GM12878 (cell line): Measurements from ENCODE around the gene MEDAG. TPM values are rescaled to one million over a fixed set of nuclear protein-coding genes. Genes with fewer than 3 reads are reported as not detected.

Experiments
- ATAC-seq: fragments of 200-7000 bp; cut with Tn5 transposase; 3 replicates; pipeline ENCODE4 v1.9.1; 2020; ENCODE audit warnings: mild to moderate bottlenecking, moderate library complexity
- BruUV-seq: library from RNA; stranded (reverse); fragments of 400-500 nt; replicated peaks from 2 replicates; lab custom pipeline; 2021; lab: Mats Ljungman, UMichigan
- CTCF ChIA-PET: fragments of 300-600 bp; sonication (Branson Sonifier 250); formaldehyde crosslinking; extraction: SDS; loops from one replicate; lab custom pipeline; 2021; ENCODE audit warnings: inconsistent platforms; lab: Yijun Ruan, JAX
- POLR2A ChIA-PET: fragments of 350-600 bp; formaldehyde crosslinking; extraction: SDS; loops from one replicate; lab custom pipeline; 2021; ENCODE audit warnings: inconsistent platforms; lab: Charles Lee
- RAD21 ChIA-PET: fragments of 300-600 bp; sonication (Branson Sonifier 250); formaldehyde crosslinking; loops from one replicate; lab custom pipeline; 2023; ENCODE audit warnings: antibody characterized with exemption; ENCODE audit not compliant: unreplicated experiment; lab: Charles Lee
- SMC1A ChIA-PET: fragments of 300-600 bp; sonication (Branson Sonifier 250); formaldehyde crosslinking; loops from one replicate; lab custom pipeline; 2023; ENCODE audit not compliant: unreplicated experiment, uncharacterized antibody; lab: Charles Lee
- DNase-seq: peaks from one replicate; pipeline ENCODE4 v3.0.0-alpha.2; 2011; ENCODE audit warnings: low read depth, low spot score
- FAIRE-seq: peaks from 3 replicates; lab custom pipeline; 2011; peaks lifted over from hg19 to GRCh38; lab: Jason Lieb, UNC
- H2AFZ ChIP-seq: 2 replicates; pipeline ENCODE4 v1.6.0; 2011; ENCODE audit warnings: low read depth, low read length, control low read depth; ENCODE audit not compliant: control insufficient read depth
- H3K27ac ChIP-seq: 2 replicates; pipeline ENCODE4 v1.5.1; 2011; ENCODE audit warnings: control low read depth; ENCODE audit not compliant: control insufficient read depth, insufficient read depth
- H3K27me3 ChIP-seq, 2 experiments: replicated peaks in 1 of 2; 2 replicates each; pipeline versions ENCODE4 v1.6.0 to v1.6.1; 2011; ENCODE audit warnings: low read length in 1 of 2; ENCODE audit not compliant: control insufficient read depth in 2 of 2, insufficient read depth in 2 of 2
- H3K36me3 ChIP-seq, 2 experiments: 2 replicates each; pipeline ENCODE4 v1.5.1; 2011; ENCODE audit warnings: low read length in 1 of 2; ENCODE audit not compliant: control insufficient read depth in 2 of 2, insufficient read depth in 2 of 2
- H3K4me1 ChIP-seq: 2 replicates; pipeline ENCODE4 v1.6.1; 2011; ENCODE audit warnings: mild to moderate bottlenecking, low read length, moderate library complexity, mixed read lengths; ENCODE audit not compliant: control insufficient read depth, insufficient read depth
- H3K4me2 ChIP-seq: 2 replicates; pipeline ENCODE4 v1.6.0; 2011; ENCODE audit warnings: control low read depth; ENCODE audit not compliant: control insufficient read depth, insufficient read depth
- H3K4me3 ChIP-seq: fragments of 200-600 bp; sonication (generic); 2 replicates; pipeline ENCODE4 v1.5.1; 2016
- H3K79me2 ChIP-seq: 2 replicates; pipeline ENCODE4 v1.6.0; 2011; ENCODE audit warnings: low read length; ENCODE audit not compliant: control insufficient read depth, insufficient read depth
- H3K9ac ChIP-seq: 2 replicates; pipeline ENCODE4 v1.8.0; 2011; ENCODE audit warnings: low read length, control low read depth, mixed read lengths; ENCODE audit not compliant: control insufficient read depth, insufficient read depth
- H3K9me3 ChIP-seq: replicated peaks from 3 replicates; pipeline ENCODE4 v1.5.1; 2011; ENCODE audit warnings: mild to moderate bottlenecking, low read length; ENCODE audit not compliant: control insufficient read depth, insufficient read depth
- H4K20me1 ChIP-seq: 2 replicates; pipeline ENCODE4 v1.6.0; 2011; ENCODE audit not compliant: control insufficient read depth, insufficient read depth
- HDAC2 ChIP-seq: fragments of 200-600 bp; sonication (generic); IDR thresholded peaks from 2 replicates; pipeline ENCODE4 v1.6.1; 2017
- KDM1A ChIP-seq: fragments of 200-600 bp; sonication (generic); IDR thresholded peaks from 2 replicates; pipeline ENCODE4 v1.6.1; 2016; ENCODE audit warnings: borderline replicate concordance
- MYB ChIP-seq: fragments of 150-350 bp; IDR thresholded peaks from 2 replicates; pipeline ENCODE4 v1.6.1; 2014; ENCODE audit warnings: mild to moderate bottlenecking, low read depth, low read length, borderline replicate concordance
- NR2F1 ChIP-seq: fragments of 450-650 bp; conservative IDR thresholded peaks from 2 replicates; pipeline ENCODE4 v1.6.1; 2017; ENCODE audit warnings: mild to moderate bottlenecking
- POLR2AphosphoS2 ChIP-seq: IDR thresholded peaks from 2 replicates; pipeline ENCODE4 v1.6.1; 2011; ENCODE audit warnings: low read depth, mild to moderate bottlenecking, low read length, improper control_type of control experiment, moderate library complexity
- SPI1 ChIP-seq: IDR thresholded peaks from 2 replicates; pipeline ENCODE4 v1.6.1; 2011; ENCODE audit warnings: low read depth, mild to moderate bottlenecking, low read length, moderate library complexity, borderline replicate concordance; ENCODE audit not compliant: insufficient read depth
- SREBF2 ChIP-seq: IDR thresholded peaks from 2 replicates; pipeline ENCODE4 v1.6.1; 2012; ENCODE audit warnings: mild to moderate bottlenecking, low read length
- ZNF207 ChIP-seq: fragments of 450-650 bp; IDR thresholded peaks from 2 replicates; pipeline ENCODE4 v1.6.1; 2014; ENCODE audit warnings: antibody characterized with exemption, mild to moderate bottlenecking, borderline replicate concordance
- ZNF217 ChIP-seq: fragments of 450-650 bp; IDR thresholded peaks from 2 replicates; pipeline ENCODE4 v1.6.1; 2017; ENCODE audit warnings: antibody characterized with exemption, mild to moderate bottlenecking
- ZZZ3 ChIP-seq: IDR thresholded peaks from 2 replicates; pipeline ENCODE4 v1.6.1; 2011; ENCODE audit warnings: low read depth; ENCODE audit not compliant: control insufficient read depth, insufficient read length
- WGBS: methylation state at CpG from one replicate; pipeline ENCODE4 v1.1.6; 2016; ENCODE audit warnings: low lambda C conversion rate; ENCODE audit not compliant: insufficient replicate concordance, insufficient coverage; ENCODE audit errors: missing lambda C conversion rate; 5-methylcytosine and 5-hydroxymethylcytosine counted together
- in situ Hi-C: fragments of 300-500 bp; cut with MboI; formaldehyde crosslinking; loops from 9 replicates; pipeline ENCODE4 v1.14.3; 2018; ENCODE audit warnings: mixed read lengths
- intact Hi-C: fragments of 100-400 bp; cut with micrococcal nuclease; formaldehyde crosslinking; loops from one replicate; pipeline ENCODE4 v1.14.2; 2022; ENCODE audit not compliant: unreplicated experiment
- polyA plus RNA-seq, 11 experiments: library from polyadenylated mRNA; depleted of rRNA in 4 of 11; unstranded in 6 of 11; stranded (reverse) in 5 of 11; fragments of >200 nt; fragmentation: Nextera tagmentation in 4 of 11; fragmentation: Illumina TruSeq in 1 of 11; extraction: Ambion mirVana in 4 of 11; extraction: Trizol in 1 of 11; gene quantifications; 1 replicate in 1 of 11; 2 replicates in 10 of 11; pipeline versions ENCODE4 v1.2.1 to v1.2.3, GENCODE V29; 2011 to 2016; ENCODE audit warnings: inconsistent platforms in 2 of 11, missing spikeins in 2 of 11, low read depth in 1 of 11
- total RNA-seq, 4 experiments: library from RNA; depleted of rRNA in 3 of 4; stranded (reverse); fragments of >200 nt in 3 of 4; fragmentation: Illumina TruSeq in 1 of 4; extraction: Trizol in 1 of 4; gene quantifications; 2 replicates each; pipeline versions ENCODE4 v1.2.1 to v1.2.3, GENCODE V29; 2013 to 2021
- TF ChIP-seq, protein P1 (sequence below): fragments of 450-650 bp; IDR thresholded peaks from 2 replicates; pipeline ENCODE4 v1.6.1; 2017; ENCODE audit warnings: mild to moderate bottlenecking, moderate library complexity

MEDAG gene
- total and polyA plus RNA-seq, 10 of the 15 experiments (the other 5 are each of a cell fraction or from before 2014, with no cell fraction given): 0.03 TPM; not detected in 9

DNA sequence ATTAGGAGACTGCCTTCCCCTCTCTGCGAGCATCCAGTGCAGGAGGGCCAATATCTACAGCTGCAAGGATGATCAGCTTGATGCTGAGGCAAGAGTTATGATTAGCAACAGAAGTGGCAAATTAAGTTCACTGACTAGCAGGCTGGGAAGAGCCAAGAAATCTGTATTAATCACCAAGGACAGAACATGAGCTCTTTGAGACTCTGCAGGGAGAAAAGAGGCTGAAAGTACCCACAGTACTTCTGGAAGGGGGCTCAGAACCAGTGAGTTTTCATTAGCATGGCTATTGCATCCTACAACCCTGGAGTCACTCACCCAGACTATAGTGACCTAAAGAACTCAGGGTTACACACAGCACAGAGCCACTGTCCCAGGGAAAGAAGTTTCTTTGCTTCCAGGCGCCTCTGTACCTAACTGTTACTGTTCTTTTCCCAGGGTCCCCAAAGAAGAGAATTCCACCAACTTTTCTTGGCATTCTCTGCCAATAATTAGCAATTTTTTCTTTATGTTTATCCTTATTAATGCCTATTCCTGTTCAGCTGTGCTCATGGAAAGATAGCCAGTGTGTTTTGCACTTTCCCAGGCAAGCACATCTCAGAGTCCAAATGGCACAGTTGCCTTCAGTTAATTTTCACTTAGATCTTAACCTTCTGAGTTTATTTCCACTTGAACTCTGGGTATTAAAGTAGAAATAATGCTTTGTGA, 25.8 kb upstream of the MEDAG start:
- BruUV-seq: no TSS peak
- H2AFZ ChIP-seq: no peak overlapping the region
- CTCF ChIA-PET: interaction anchor here (1.5 to 4.8 kb wide), 2 partner anchors 12 to 15 kb away, joined by 5 to 23 read pairs; no protein-coding TSS in a partner anchor

More for the DNA sequence above, 25.8 kb upstream of the MEDAG start:
- Histone ChIP-seq H3K4me2 (no peak overlapping the region), H3K4me1 (no peaks in the 10 kb centered on the region), H3K79me2 (no peaks in the 10 kb centered on the region), H3K4me3 (no peak overlapping the region), H4K20me1 (no peaks in the 10 kb centered on the region; the same call in 1 of the 2 replicates), H3K9ac (no peak overlapping the region), H3K9me3 (no peaks in the 10 kb centered on the region; the same call in 2 of the 3 replicates), H3K27me3 (peaks cover 1 to 11% of the 10 kb centered on the region in 2 experiments), H3K27ac (no peak overlapping the region), H3K36me3 (no peaks in the 10 kb centered on the region)
- ChIA-PET RAD21 (no interaction called here), POLR2A (no interaction called here), SMC1A (no interaction called here)
- ATAC-seq (no peak), DNase-seq (no peak), FAIRE-seq (no peak)
- TF ChIP-seq, protein P1, sequence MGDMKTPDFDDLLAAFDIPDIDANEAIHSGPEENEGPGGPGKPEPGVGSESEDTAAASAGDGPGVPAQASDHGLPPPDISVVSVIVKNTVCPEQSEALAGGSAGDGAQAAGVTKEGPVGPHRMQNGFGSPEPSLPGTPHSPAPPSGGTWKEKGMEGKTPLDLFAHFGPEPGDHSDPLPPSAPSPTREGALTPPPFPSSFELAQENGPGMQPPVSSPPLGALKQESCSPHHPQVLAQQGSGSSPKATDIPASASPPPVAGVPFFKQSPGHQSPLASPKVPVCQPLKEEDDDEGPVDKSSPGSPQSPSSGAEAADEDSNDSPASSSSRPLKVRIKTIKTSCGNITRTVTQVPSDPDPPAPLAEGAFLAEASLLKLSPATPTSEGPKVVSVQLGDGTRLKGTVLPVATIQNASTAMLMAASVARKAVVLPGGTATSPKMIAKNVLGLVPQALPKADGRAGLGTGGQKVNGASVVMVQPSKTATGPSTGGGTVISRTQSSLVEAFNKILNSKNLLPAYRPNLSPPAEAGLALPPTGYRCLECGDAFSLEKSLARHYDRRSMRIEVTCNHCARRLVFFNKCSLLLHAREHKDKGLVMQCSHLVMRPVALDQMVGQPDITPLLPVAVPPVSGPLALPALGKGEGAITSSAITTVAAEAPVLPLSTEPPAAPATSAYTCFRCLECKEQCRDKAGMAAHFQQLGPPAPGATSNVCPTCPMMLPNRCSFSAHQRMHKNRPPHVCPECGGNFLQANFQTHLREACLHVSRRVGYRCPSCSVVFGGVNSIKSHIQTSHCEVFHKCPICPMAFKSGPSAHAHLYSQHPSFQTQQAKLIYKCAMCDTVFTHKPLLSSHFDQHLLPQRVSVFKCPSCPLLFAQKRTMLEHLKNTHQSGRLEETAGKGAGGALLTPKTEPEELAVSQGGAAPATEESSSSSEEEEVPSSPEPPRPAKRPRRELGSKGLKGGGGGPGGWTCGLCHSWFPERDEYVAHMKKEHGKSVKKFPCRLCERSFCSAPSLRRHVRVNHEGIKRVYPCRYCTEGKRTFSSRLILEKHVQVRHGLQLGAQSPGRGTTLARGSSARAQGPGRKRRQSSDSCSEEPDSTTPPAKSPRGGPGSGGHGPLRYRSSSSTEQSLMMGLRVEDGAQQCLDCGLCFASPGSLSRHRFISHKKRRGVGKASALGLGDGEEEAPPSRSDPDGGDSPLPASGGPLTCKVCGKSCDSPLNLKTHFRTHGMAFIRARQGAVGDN: no peak
- no peak for TF ChIP-seq MYB
- TF ChIP-seq SREBF2: no peak
- TF ChIP-seq ZNF207: no peak
- TF ChIP-seq POLR2AphosphoS2: no peak
- no peak for TF ChIP-seq ZNF217
- no peak for TF ChIP-seq ZZZ3
- no peak for TF ChIP-seq NR2F1
- TF ChIP-seq HDAC2: no peak
- TF ChIP-seq KDM1A: no peak
- no peak for TF ChIP-seq SPI1
- in situ Hi-C loops: no loop called here
- intact Hi-C loops: no loop called here
- 2% methylated on average over 2 of the region's 2 CpGs for WGBS
